GM12874 (cell line): ENCODE measurements around the gene PAX9.

Experiments used
- TF ChIP-seq, protein P1 (sequence below): IDR thresholded peaks from 2 replicates; pipeline ENCODE4 v1.5.1; 2011; ENCODE audit warnings: low read depth, mild to moderate bottlenecking, control low read depth, low read length, moderate library complexity; ENCODE audit not compliant: insufficient read depth

The PAX9 gene

DNA sequence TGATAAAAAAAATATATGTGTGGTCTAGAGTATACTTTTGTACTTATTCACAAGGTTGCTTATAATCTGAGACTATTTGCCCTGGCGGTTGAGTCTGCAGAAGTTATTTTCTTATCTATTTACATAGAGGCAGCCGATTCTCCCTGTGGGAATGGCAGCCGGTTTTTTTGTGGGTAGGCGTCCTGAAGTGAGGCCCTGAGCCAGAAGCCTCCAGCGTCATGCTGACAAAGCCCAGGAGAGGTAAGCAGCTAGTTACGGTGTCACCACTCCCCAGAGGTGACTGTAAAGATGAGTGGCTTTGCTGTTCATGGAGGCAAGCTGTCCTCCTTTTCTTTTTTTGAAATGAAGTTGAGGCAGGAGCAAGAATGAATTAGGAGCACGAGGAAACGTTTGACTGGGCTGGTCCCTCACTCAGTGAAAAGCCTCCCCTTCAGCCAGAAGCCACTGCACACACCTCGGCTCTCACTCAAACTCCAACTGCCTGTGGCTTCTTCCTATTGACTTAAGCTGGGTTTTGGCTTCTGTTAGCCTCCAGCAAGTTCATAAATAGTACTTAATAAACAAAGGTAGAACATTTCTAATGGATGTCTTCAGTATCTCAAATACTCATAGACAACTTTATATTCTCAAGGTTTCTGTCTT, 21.5 kb downstream of the PAX9 start:
- TF ChIP-seq, protein P1, sequence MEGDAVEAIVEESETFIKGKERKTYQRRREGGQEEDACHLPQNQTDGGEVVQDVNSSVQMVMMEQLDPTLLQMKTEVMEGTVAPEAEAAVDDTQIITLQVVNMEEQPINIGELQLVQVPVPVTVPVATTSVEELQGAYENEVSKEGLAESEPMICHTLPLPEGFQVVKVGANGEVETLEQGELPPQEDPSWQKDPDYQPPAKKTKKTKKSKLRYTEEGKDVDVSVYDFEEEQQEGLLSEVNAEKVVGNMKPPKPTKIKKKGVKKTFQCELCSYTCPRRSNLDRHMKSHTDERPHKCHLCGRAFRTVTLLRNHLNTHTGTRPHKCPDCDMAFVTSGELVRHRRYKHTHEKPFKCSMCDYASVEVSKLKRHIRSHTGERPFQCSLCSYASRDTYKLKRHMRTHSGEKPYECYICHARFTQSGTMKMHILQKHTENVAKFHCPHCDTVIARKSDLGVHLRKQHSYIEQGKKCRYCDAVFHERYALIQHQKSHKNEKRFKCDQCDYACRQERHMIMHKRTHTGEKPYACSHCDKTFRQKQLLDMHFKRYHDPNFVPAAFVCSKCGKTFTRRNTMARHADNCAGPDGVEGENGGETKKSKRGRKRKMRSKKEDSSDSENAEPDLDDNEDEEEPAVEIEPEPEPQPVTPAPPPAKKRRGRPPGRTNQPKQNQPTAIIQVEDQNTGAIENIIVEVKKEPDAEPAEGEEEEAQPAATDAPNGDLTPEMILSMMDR, result no peak

DNA sequence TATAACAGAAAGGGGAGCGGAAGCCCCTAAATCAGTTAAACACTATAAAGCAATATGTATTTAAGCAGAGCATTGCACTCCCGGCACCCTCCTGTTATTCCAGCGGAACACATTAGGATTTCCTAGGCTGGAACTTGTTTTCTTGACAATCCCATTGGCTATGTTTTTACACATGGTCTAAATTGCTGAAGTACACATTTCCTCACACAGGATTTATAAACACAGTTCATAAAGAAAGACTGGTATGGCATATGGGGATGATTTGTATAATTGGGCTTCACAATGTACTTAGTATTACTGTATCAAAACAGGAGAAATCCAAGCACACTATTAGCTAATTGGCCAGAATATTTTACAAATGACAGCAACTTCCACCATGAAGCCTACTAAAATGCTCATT, 23.3 kb downstream of the PAX9 start:
- TF ChIP-seq, protein P1, result no peak

DNA sequence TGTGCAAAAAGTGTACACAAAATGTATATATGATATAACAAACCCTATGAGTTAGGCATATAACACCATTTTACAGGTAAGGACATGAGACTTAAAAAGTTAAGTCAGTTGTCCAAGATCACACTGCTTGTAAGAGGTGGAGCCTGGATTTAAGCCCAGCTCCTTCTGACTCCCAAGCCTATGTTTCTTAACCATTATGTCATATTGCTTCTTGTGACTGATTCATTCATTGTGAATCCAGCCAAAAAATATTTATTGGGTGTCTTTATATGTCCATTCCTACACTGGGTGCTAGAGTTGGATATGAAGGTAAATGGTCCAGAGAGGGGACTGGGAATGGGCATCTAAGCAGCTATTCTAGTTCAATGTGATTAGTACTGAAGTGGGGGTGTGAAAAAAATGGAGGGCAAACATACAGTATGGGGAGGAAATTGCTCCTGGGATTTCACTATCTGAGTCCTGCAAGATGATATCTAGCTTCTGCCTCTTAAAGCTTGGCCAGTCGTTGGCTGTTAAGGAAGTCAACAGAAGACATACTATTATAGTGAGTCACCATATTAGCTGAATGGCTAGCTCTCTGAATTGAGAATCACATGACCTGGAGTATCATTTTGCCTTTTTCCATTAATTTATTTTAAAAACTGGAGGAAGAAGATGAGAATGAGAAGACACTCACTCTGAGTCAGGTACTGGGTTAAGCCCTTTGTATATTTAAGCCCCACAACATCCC, 28.8 kb downstream of the PAX9 start:
- TF ChIP-seq, protein P1, result no peak

DNA sequence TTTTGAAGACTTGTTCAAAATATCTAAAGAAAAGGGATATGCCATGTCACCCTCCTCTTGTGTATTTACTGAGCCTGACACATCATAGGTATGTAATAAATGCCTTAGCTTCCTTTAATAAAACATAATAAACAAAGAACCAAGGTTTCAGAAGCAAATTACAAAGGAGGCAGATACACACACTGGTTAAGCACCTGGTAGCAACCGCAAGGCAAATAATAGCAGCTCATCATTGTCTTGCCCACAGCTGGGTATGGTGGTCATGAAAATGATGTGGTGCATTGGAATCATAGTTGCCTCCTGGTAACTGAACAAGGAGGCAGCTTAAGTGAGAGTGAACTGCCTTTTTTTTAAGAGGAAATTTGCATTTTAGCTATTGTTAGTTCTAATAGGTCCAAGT, 39.0 kb downstream of the PAX9 start:
- TF ChIP-seq, protein P1, result no peak

DNA sequence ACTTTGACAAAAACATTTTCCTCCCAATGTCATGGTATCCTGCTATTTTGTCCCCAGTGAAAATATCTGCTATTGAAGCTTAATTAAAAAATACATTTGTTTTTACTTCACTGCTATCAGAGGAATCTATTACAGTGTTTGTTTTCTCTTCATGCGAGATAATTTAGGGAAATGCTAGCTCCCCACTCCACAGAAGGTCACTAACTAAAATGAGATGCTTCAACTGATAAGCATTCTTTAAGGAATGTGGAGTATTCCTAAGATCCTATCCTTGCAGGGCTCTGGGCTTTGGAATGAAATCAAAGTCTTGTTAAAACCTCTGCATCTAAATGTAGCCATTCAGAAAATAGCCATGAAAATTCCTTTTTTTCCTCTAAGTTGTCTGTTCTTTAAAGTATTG, 39.5 kb downstream of the PAX9 start:
- TF ChIP-seq, protein P1, result no peak

DNA sequence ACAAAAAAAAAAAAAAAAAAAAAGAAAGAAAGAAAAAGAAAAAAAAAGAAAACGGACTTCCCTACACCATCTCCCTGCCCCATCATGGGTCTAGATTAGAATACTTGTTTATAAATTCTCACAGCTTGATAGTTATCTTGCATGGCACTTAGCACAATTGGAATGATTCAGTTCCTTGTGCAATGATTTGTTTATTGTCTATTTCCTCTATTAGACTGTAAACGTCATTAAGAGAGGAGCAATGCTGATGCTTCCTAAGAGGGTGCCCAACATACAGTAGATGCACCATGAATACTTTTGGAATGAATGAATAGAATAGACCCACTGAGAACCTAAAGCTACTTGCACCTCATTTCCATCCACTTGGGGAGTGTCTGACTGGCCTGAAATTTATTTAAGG, 40.8 kb downstream of the PAX9 start:
- TF ChIP-seq, protein P1, result no peak

DNA sequence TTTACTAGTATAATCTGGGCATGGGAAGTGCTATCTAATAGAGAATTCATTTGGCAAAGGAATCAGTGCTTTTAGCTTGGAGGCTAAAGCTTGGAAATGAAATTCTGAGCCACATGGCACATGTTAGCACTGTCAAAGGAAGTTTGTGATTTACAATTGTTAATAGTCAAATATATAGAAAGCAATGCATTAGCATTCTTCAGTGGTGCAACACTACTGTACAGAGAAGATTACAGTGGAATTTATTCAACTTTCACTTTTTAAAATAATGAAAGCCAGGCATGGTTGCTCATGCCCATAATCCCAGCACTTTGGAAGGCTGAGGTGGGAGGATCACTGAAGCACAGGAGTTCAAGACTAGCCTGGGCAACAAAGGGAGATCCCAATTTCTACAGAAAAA, 45.9 kb downstream of the PAX9 start:
- TF ChIP-seq, protein P1, result no peak
